Measurements from ENCODE around the gene METRNL. TPM values are rescaled to one million over a fixed set of nuclear protein-coding genes. Genes with fewer than 3 reads are reported as not detected.

Gene METRNL
- polyA plus RNA-seq, 3 donors = 13.1 to 133 (median 29.8) TPM

DNA sequence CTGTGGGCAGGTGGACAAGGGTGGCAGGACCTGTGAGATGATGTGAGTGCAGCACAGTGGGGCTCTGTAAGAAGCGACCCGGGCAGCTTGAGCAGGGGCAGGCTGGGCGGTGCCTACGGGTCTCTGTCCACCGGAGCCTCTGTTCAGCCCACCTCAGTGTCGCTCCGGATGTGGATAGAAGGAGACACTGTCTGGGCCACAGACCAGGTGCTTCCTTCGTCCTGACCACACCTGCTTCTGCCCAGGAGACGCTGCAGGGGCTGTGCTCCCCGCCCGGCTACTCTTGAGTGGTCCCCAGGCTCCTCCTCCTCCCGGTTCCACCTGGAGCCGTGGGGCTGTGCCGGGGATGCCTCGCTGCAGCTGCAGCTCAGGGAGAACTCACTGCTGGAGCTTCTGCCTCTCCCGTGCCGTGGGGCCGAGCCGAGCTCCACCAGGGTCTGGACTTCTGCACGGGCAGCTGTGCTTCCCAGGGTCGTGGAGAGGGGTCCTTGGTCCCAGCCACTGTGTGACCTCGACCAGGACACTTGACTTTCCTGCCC is 21.5 kb downstream of the METRNL start:
- H3K4me3 ChIP-seq (replicated peaks in 1 of 3; ENCODE audit: low read depth in 2 of 3, low read length in 3 of 3) = no peak overlapping the region
- peaks cover 35 to 62% (median 49%) of the 10 kb centered on the region in 3 donors for H3K27me3 Mint-ChIP-seq (ENCODE audit: low read depth in 3 of 3)
- no peak overlapping the region for H3K27ac Mint-ChIP-seq

GRCh38 chr17:83101805-83102480 is 22.5 kb downstream of the METRNL start:
- Mint-ChIP-seq H3K27ac (peak overlapping the region in 4 of 7 donors; percentile 21 to 65 (median 50)), H3K9me3 (peaks cover 0 to 4% (median 2%) of the 10 kb centered on the region in 7 donors), H3K36me3 (peaks cover 3% of the 10 kb centered on the region in 2 donors), H3K27me3 (ENCODE audit: low read depth in 3 of 3) (peaks cover 40 to 60% (median 50%) of the 10 kb centered on the region in 3 donors), H3K4me1 (peaks cover 44% of the 10 kb centered on the region), H3K4me3 (peak overlapping the region in 1 of 2 donors; percentile 31)
- no peak overlapping the region for H2AFZ ChIP-seq (ENCODE audit: insufficient read depth, low read depth, low read length, poor library complexity, severe bottlenecking)
- DNase-seq = peak in 1 of 3 donors; percentile 23
- H3K9me3 ChIP-seq (replicated peaks in 1 of 2; ENCODE audit: control insufficient read depth in 1 of 2, insufficient read depth in 1 of 2, low read length in 2 of 2) = no peaks in the 10 kb centered on the region
- no peak overlapping the region for H3K9ac ChIP-seq (ENCODE audit: insufficient read depth, low read length, poor library complexity, severe bottlenecking)
- H3K79me2 ChIP-seq (ENCODE audit: insufficient read depth, low read length) = no peaks in the 10 kb centered on the region
- WGBS (ENCODE audit: insufficient coverage) = 91% methylated on average over 21 of the region's 22 CpGs
- H3K27ac ChIP-seq (ENCODE audit: low read depth in 1 of 2, low read length in 2 of 2) = peak overlapping the region in 1 of 2 donors; percentile 10
- H3K27me3 ChIP-seq (ENCODE audit: control insufficient read depth in 2 of 2, insufficient read depth in 2 of 2, low read length in 2 of 2) = peaks cover 3 to 34% of the 10 kb centered on the region in 2 donors
- peak overlapping the region in 1 of 3 experiments; percentile 56 for H3K4me3 ChIP-seq (replicated peaks in 1 of 3; ENCODE audit: low read depth in 2 of 3, low read length in 3 of 3)
- H4K20me1 ChIP-seq (ENCODE audit: insufficient read depth, low read length) = peaks cover 25% of the 10 kb centered on the region
- TF ChIP-seq, protein P1, sequence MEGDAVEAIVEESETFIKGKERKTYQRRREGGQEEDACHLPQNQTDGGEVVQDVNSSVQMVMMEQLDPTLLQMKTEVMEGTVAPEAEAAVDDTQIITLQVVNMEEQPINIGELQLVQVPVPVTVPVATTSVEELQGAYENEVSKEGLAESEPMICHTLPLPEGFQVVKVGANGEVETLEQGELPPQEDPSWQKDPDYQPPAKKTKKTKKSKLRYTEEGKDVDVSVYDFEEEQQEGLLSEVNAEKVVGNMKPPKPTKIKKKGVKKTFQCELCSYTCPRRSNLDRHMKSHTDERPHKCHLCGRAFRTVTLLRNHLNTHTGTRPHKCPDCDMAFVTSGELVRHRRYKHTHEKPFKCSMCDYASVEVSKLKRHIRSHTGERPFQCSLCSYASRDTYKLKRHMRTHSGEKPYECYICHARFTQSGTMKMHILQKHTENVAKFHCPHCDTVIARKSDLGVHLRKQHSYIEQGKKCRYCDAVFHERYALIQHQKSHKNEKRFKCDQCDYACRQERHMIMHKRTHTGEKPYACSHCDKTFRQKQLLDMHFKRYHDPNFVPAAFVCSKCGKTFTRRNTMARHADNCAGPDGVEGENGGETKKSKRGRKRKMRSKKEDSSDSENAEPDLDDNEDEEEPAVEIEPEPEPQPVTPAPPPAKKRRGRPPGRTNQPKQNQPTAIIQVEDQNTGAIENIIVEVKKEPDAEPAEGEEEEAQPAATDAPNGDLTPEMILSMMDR (IDR thresholded peaks at IDR 0.05) = no peak
- no peaks in the 10 kb centered on the region for H3K36me3 ChIP-seq (replicated peaks in 1 of 2; ENCODE audit: control insufficient read depth in 1 of 2, insufficient read depth in 2 of 2, low read length in 2 of 2)
- peak overlapping the region; percentile 61 for H3K4me2 ChIP-seq (replicated peaks; ENCODE audit: extremely low read depth, low read length, poor library complexity, severe bottlenecking)
- H3K4me1 ChIP-seq (ENCODE audit: control insufficient read depth in 1 of 2, insufficient read depth in 2 of 2, low read length in 2 of 2) = peaks cover 32 to 52% of the 10 kb centered on the region in 2 donors
- intact Hi-C loops (cut with micrococcal nuclease) = no loop called here

More for the DNA sequence above, 21.5 kb downstream of the METRNL start:
- TF ChIP-seq, protein P1 (IDR thresholded peaks at IDR 0.05) = no peak
- Histone ChIP-seq H3K4me2 (replicated peaks; ENCODE audit: extremely low read depth, low read length, poor library complexity, severe bottlenecking) (peak overlapping the region; percentile 61), H3K79me2 (ENCODE audit: insufficient read depth, low read length) (no peaks in the 10 kb centered on the region), H3K4me1 (ENCODE audit: control insufficient read depth in 1 of 2, insufficient read depth in 2 of 2, low read length in 2 of 2) (peaks cover 32 to 52% of the 10 kb centered on the region in 2 donors), H3K9ac (ENCODE audit: insufficient read depth, low read length, poor library complexity, severe bottlenecking) (no peak overlapping the region), H3K9me3 (replicated peaks in 1 of 2; ENCODE audit: control insufficient read depth in 1 of 2, insufficient read depth in 1 of 2, low read length in 2 of 2) (no peaks in the 10 kb centered on the region), H3K36me3 (replicated peaks in 1 of 2; ENCODE audit: control insufficient read depth in 1 of 2, insufficient read depth in 2 of 2, low read length in 2 of 2) (peaks cover 9% of the 10 kb centered on the region in 2 donors), H3K27ac (ENCODE audit: low read depth in 1 of 2, low read length in 2 of 2) (no peak overlapping the region), H4K20me1 (ENCODE audit: insufficient read depth, low read length) (peaks cover 36% of the 10 kb centered on the region), H2AFZ (ENCODE audit: insufficient read depth, low read depth, low read length, poor library complexity, severe bottlenecking) (no peak overlapping the region), H3K27me3 (ENCODE audit: control insufficient read depth in 2 of 2, insufficient read depth in 2 of 2, low read length in 2 of 2) (peaks cover 3 to 39% of the 10 kb centered on the region in 2 donors)
- DNase-seq = no peak
- Mint-ChIP-seq H3K9me3 (peaks cover 0 to 4% (median 2%) of the 10 kb centered on the region in 7 donors), H3K4me3 (no peak overlapping the region), H3K36me3 (peaks cover 6 to 13% of the 10 kb centered on the region in 2 donors), H3K4me1 (peaks cover 42% of the 10 kb centered on the region)
- WGBS (ENCODE audit: insufficient coverage) = 55% methylated on average over 22 of the region's 22 CpGs
- intact Hi-C loops (cut with micrococcal nuclease) = no loop called here

Measured in CD14-positive monocyte (primary cell).